ENCODE data around the gene CTNNA1.
A peak's percentile ranks its signal among the peaks of the same experiment; 100 is the strongest.
"Not testable (repeated sequence)": the region's sequence is repeated elsewhere in the genome, so short reads cannot be mapped to it uniquely, and the experiment has no call there.

The CTNNA1 gene, protein sequence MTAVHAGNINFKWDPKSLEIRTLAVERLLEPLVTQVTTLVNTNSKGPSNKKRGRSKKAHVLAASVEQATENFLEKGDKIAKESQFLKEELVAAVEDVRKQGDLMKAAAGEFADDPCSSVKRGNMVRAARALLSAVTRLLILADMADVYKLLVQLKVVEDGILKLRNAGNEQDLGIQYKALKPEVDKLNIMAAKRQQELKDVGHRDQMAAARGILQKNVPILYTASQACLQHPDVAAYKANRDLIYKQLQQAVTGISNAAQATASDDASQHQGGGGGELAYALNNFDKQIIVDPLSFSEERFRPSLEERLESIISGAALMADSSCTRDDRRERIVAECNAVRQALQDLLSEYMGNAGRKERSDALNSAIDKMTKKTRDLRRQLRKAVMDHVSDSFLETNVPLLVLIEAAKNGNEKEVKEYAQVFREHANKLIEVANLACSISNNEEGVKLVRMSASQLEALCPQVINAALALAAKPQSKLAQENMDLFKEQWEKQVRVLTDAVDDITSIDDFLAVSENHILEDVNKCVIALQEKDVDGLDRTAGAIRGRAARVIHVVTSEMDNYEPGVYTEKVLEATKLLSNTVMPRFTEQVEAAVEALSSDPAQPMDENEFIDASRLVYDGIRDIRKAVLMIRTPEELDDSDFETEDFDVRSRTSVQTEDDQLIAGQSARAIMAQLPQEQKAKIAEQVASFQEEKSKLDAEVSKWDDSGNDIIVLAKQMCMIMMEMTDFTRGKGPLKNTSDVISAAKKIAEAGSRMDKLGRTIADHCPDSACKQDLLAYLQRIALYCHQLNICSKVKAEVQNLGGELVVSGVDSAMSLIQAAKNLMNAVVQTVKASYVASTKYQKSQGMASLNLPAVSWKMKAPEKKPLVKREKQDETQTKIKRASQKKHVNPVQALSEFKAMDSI

DNA sequence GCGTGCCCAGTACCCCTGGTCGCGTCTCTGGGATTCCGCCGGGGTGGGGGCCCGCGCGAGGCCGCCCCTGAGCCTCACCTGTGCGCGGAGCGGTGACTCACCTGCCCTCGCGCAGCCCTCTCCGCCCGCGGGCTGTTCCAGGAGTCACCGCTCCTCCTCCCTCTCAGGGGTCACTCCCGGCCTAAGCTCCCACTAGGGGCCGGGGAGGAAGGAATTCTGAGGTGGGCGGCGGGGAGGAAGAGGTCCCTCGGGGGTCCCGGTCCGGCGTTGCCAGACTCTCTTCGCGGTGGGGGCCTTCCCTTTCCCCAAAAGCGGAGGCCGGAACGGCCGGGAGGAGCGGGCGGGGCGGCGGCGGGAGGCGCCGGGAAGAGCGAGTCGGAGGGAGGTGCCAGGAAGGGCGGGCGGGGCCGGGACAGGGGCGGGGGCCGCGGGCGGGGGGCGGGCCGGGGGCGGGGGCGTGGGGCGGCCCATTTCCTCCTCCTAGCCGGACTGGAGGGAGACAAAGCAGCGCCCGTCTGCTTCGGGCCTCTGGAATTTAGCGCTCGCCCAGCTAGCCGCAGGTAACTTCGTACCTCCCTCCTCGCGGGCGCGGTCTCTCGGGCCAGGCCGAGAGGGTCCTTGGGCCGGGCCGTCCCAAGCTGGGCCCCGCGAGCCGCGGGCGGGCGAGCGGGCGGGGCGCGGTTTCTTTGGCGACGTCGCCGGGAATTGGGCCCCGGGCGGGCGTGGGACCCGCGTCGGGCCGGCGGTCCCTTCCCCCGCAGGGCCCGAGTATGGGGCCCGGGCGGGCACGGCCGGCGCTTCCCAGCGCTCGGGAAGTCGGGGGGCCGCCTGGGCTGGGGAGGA, at the start of gene CTNNA1:
TSS of gene CTNNA1 (plus strand) at position 475 of the 843 bp plus-strand sequence. CDS start 28,500 bp downstream, outside the sequence.
- peak; percentile 73 to 78 (median 74) for DNase-seq

DNA sequence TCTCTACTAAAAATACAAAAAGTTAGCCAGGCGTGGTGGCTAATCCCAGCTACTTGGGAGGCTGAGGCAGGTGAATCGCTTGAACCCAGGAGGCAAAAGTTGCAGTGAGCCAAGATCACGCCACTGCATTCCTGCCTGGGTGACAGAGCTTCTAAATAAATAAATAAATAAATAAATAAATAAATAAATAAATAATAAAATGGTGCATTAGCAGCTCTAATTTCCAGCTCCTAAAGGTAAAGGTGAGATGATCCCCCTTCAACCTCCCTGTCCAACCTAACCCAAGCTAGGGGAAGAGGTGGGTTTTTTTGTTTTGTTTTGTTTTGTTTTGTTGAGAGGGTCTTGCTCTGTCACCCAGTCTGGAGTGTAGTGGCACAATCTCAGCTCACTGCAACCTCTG, 49.4 kb upstream of the CTNNA1 start:
- DNase-seq = not testable (repeated sequence)

DNA sequence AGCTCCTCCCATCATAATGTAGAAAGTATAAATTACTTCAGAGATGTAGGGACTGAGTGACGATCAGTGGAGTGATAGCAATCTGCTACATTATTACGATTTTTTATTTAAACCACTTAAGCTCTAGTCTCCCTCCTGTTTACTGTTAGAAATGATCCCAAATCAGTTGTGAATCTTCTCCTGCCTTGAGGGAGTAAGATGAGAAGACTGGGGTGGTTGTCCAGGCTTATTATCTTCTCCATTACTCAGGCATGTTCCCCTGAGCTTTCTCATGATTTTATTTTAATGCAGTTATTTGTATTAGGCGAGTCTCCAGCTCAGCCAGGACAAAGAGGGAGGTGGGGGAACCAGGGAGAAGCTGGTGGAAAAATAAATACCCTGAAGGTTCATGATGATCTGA, 48.2 kb upstream of the CTNNA1 start:
- peak in 1 of 3 experiments; percentile 8 for DNase-seq

DNA sequence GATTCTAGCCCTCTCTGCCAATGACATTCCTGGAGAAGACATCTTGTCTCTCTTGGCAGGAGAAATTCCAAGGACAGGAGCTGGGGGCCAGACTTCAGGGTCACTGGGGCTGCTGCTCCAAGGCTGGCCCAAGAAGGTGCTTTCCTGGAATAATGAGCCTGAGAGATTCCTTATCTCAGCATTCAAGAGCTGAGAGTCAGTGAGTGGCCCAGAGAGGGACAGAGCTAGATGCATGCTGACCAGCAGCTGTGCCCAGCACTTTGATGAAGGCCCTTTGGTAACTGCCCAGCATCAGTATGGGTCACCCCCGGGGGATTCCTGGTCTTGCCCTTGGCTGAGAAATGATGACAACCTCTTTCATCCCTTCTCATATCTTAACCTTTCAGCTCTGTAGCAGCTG, 47.7 kb upstream of the CTNNA1 start:
- no peak for DNase-seq

DNA sequence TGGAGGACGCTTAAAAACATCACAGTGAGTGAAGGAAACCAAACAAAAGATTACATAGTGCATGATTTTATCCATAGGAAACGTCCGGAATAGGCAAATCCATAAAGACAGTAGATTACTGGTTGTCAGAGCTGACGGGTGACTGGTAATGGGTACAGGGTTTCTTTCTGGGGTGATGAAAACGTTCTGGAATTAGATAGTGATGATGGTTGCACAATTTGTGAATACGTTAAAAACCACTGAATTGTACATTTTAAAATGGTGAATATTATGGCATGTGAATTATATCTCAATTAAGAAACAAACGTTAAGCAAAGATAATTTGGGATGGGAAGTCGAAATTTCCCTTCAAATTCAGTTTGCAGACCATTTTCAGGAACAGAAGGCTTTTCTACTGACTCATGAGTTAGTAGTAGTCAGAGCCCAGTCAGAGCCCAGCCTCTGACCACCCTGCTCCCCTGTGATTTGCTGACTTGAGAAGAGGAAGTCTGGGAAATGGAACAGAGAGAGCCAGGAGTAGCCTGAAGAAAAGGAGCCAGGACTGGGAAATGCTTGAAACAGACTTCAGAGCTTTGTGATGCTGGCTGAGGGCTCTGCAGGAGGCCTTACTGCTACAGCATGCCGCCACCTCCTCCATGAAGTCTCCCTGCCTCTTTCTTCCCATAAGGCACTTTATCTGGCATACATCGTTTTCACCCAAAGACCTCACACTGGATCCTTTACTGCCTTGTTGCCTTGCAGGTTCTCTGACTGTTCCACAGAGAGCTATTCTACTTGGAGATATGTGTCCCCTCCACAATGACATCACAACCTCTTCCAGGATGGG, 46.4 kb upstream of the CTNNA1 start:
- DNase-seq = no peak

DNA sequence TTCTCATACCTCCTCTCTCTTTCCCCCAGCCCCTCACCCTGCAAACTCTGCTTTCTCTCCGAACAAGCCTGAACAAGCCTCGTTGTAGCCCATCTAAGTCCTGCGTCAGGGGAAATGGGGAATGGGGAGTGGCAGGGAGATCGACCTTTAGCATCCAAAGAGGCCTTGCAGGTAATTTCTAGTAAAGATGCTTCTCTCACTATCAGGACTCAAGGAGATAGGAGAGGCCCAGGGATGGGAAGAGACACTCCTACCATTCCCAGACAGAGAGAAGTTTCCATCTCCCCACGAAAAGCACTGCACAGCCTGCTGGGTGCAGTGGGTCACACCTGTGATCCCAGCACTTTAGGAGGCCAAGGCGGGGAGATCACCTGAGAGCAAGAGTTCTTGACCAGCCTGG, 44.4 kb upstream of the CTNNA1 start:
- no peak for DNase-seq

DNA sequence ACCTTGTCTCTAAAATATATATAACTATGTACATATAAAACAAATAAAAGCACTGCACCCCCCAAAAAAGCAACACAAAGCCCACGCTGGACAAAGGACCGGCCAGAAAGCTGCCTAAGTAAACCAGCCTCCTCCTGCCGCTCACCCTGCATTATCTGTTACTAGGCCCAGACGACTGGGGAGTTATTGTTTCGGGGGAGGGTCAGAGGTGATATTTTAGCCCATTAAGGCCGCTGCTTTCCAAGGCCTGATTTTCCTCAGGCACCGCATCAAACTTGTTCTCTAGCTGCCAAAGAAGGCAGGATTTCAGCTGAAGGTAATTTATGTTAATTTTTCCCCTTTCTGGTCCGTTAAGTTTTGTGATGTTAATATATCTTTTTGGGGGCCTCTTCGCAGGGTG, 44.0 kb upstream of the CTNNA1 start:
- DNase-seq = peak in 1 of 3 experiments; percentile 3

DNA sequence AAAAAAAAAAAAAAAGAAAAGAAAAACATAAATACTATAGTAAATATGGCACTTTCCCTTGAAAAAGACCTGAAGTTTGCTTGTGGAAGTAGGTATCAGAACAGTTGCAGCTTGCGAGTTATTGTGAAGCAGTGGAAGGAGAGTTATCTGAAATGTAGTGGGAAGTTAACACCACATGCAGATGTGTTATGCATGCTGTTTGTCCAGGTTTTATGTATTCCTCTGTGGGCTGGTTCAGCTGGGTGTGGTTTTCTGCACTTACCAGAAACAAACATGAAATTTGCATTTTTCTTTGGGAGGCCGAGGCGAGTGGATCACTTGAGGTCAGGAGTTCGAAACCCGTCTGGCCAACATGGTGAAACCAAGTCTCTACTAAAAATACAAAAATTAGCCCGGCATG, 42.1 kb upstream of the CTNNA1 start:
- no peak for DNase-seq

DNA sequence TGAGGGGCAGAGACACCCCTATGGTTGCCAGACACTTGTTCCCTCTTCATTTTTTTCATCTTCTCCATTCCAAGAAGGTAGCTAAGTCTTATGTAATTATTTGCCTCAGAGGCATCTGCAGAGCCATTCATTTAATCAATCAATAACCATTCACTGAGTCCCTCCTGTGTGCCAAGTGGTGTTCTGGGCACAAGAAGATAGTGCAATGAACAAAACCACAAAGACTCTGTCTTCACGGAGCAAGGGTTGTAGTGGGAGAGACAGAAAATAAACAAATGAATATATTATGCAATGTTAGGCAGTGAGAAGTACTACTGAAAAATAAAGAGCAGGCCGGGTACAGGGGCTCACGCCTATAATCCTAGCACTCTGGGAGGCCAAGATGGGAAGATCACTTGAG, 41.4 kb upstream of the CTNNA1 start:
- no peak for DNase-seq

DNA sequence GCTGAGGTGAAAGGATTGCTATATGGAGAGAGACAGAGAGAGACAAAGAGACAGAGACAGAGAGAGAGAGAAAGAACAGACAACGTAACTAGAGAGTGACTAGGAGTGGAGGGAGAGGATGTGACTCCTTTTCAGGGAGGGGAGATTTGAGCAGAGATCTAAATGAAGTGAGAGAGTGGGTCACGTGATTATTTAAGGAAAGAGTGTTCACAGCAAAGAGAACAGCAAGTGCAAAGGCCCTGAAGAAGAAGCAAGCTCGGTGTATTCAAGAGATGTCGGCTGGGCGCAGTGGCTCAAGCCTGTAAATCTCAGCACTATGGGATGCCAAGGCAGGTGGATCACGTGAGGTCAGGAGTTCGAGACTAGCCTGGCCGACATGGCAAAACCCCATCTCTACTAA, 40.9 kb upstream of the CTNNA1 start:
- DNase-seq = no peak

DNA sequence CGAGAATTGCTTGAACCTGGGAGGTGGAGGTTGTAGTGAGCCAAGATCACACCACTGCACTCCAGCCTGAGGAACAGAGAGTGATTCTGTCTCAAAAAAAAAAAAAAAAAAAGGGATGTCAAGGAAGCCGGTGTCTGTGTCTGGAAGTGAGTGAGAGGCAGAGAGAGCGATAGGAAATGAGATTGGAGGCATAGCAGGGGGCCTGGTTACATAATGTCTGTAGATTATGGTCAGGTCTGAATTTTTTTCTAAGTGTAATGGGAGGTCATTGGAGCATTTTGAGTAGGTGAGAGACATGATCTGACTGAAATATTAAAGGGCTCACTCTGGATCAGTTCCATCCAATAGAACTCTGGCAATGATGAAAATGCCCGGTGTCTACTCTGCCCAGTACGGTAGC, 40.4 kb upstream of the CTNNA1 start:
- DNase-seq = no peak

DNA sequence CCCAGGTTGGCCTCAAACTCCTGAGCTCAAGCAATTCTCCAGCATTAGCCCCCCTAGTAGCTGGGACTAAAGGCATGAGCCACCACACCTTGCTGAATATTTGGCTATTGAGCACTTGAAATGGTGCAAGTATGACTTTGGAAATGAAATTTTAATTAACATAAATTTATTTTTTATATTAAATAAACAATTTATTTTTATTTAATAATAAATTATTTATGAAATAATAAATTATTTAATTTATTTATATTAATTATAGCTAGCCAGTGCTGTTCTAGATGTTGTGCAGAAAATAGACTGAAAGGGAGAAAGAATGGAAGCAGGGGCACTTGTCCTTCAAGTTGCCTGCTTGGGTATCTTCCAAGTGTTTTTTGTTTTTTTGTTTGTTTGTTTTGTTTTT, 40.0 kb upstream of the CTNNA1 start:
- DNase-seq = no peak

DNA sequence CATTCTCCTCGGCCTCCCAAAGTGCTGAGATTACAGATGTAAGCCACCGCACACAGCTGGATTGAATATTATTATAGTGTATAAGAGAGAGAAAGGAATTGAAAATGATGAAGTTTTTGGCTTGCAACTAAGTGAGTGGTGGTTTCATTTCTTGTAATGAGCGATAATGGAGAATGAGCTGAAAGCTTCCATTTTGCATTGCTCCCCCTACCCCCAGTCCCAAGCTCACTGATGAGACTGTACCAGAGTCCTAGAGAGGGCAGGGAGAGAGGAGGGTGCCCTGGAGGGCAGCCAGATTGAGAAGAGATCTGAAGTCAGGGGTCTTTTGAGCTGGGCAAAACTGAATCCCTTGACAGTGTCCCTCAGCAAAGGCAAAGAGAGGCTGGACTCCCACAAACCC, 38.5 kb upstream of the CTNNA1 start:
- DNase-seq = no peak

DNA sequence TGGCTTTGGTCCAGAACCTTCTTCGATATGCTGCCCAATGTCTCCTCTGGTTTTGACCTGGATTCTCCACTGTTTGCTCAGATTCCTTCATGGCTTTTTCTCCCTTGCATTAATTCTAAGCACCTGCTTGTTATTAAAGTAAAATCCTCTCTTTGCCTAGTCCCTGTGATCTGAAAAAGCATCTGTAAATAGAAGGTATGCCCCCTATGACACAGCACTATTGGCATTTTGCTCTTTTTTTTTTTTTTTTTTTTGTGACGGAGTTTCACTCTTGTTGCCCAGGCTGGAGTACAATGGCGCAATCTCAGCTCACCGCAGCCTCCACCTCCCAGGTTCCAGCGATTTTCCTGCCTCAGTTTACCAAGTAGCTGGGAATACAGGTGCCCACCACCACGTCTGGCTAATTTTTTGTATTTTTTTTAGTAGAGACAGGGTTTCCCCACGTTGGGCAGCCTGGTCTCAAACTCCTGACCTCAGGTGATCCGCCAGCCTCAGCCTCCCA, 37.2 kb upstream of the CTNNA1 start:
- peak in 1 of 3 experiments; percentile 14 for DNase-seq

DNA sequence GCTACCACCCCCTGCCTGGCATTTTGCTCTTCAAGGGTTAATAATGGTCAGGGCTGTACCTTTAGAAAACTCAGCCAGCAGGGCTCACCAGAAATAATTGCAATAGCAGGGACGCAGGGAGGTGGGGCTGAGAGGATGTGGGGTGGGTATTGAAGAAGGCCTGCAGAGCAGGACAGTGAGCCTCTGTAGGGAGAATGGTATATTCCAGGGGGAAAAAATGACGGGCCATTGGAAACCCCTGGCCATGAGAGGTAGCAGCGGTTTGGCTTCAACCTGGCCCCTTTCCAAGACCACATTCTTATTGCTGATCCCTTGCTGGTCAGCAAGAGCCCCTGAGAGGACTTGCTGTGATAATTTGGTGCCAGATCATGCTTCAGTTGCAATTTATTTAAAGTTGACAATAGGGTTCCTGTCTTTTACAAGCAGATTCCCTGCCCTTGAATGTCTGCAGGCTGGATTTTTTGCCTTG, 36.7 kb upstream of the CTNNA1 start:
- DNase-seq = peak; percentile 83 to 96 (median 83)

DNA sequence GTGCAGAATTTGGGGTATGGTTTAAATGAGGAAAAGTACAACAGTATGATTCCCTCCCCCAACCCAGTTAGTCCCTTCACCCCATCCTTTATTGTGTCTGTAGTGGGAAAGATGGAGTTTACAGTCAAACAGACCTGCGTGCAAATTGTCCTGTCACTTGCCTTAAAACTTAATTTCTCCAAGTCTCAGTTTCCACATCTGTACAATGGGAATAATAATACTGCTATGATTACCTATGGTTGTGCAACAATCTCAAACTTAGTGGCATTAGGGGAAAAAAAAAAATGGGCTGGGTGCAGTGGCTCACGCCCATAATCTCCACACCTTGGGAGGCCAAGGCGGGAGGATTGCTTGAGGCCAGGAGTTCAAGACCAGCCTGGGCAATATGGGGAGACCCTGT, 35.8 kb upstream of the CTNNA1 start:
- DNase-seq = no peak

DNA sequence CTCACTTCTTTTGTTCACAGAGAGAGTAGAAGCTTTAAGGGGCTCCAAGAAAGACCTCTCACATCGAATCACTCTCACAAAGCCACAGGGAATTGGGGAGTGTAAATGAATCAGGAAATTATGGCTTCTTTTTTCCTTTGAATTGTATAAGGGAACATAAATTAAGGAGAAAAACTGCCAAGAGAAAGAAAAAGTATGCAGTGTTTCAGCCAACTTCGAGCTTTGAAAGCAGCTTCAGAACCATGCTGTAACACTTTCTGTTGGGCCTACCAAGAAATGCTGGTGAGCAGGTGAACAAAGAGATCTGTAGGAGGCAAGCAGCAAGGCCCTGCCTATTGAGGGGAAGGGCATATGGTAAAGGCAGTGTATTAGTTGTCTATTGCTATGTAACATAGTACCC, 33.4 kb upstream of the CTNNA1 start:
- DNase-seq = no peak

DNA sequence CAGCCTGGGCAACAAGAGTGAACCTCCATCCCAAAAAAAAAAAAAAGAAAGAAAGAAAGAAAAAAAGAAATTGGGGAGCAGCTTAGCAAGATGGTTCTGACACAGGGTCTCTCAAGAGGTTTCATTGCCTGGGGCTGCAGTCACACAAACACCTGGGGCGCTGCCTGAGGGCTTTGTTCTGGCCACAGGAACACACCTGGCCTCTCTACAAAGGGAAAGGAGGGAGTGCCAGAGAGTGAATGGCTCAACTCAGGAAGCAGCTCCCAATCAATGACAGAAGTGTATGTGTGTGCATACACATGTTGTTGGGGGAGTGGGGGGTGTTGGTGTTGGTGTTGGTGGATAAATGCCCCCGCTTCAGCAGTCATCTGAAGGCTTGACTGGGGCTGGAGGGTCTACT, 32.4 kb upstream of the CTNNA1 start:
- DNase-seq = no peak

DNA sequence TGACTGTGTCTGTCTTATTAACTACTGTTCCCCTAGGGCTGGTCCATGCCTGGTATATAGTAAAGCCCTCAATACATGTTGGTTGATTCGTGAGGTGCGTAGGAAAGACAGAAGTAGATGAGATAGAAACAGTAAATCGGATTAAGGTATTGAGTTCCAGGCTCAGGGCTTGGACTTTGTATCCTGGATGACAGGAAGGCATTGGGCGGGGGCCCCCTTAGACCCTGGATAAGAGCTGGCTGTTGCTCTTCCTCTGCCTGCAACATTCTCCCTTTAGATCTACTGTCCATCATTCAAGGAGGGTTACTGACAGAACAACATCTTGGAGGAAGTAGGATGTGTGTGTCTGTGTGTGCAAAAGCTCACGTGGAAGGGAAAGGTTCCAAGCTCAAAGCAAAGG, 31.2 kb upstream of the CTNNA1 start:
- DNase-seq = no peak

DNA sequence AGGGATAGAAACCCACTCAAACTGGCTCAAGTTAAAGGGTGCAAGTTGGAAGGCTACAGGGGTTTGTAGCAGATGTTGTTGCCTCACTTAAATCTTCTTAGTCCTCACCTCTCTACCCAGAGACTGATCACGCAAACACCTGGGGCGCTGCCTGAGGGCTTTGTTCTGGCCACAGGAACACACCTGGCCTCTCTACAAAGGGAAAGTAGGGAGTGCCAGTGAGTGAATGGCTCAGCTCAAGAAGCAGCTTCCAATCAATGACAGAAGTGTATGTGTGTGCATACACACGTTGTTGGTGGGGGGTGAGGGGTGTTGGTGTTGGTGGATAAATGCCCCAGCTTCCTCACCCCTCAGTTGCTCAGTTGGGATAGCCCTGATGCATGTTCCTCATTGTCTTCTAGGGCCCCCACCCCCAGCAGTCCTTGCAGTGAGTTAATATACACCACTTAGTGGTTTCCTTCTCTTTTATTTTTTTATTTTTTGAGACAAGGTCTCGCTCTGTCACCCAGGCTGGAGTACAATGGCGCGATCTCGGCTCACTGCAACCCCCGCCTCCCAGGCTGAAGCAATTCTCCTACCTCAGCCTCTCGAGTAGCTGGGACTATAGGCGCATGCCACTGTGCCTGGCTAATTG, 30.6 kb upstream of the CTNNA1 start:
- DNase-seq = peak; percentile 66 to 80 (median 76)

DNA sequence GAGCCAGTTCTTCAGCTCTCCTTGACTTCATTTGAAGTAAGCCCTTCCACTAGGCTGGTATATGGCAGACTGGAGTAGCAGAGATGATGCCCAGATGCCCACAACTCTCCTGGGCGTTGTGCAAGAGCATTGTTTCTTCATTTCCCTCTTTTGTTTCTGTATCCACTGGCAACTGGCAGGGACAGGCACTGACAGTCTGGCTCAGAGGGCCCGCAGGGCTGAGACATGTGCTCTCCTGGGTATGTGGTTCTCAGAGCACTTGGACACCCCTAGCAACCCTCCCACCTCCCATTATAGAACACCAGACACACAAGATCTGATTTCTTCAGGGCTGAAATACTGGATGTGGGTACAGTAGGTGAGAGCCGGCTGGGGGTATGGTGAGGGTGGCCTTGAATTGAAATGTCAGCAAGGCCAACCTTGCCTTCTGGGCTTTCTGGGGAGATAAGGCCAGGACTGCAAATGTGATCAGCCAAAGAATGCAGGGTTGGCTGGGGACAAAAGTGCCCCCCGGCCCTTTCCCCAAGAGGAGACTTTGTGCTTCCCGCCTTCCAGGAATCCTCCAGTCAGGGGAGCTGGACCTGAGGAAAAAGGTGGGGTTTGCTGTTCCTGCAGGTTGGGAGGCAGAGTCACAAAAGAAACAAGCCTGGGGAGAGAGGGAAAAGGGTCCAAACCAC, 28.6 kb upstream of the CTNNA1 start:
- DNase-seq = peak in 2 of 3 experiments; percentile 11 to 29

Measured in NCI-H1417 (cell line).